Lower leg skin (tissue), 4 donors: Measurements from ENCODE around the gene DYRK3. TPM values are rescaled to one million over a fixed set of nuclear protein-coding genes. Genes with fewer than 3 reads are reported as not detected.

Experiments used
- DNase-seq, 2 donors: peaks; one replicate each; pipeline ENCODE4 v3.0.0-alpha.2; 2019; ENCODE audit warnings: low spot score in 2 of 2
- H3K4me3 ChIP-seq: fragments of 200-600 bp; sonication (generic); 2 replicates; pipeline ENCODE4 v1.5.1; 2017; ENCODE audit warnings: mild to moderate bottlenecking, low read depth; ENCODE audit not compliant: poor library complexity, severe bottlenecking
- POLR2A ChIP-seq, 2 donors: fragments of 450-650 bp; IDR thresholded peaks; one replicate each; pipeline ENCODE4 v1.6.1; 2016 to 2017; ENCODE audit warnings: antibody characterized with exemption in 2 of 2, mild to moderate bottlenecking in 1 of 2, moderate library complexity in 1 of 2
- WGBS, 2 donors: methylation state at CpG; one replicate each; pipeline ENCODE4 v1.1.5; 2018; 5-methylcytosine and 5-hydroxymethylcytosine counted together
- intact Hi-C: fragments of 100-400 bp; cut with DNase I; formaldehyde crosslinking; loops from one replicate; pipeline ENCODE4 v1.15.0; 2023; ENCODE audit warnings: low total_unique reads
- total RNA-seq, 4 donors: library from RNA; depleted of rRNA; stranded (reverse); fragments of >200 nt; gene quantifications; one replicate each; pipeline ENCODE4 v1.1.0, GENCODE V29; 2016
- TF ChIP-seq, protein P1 (sequence below), 3 donors: fragments of 450-650 bp; IDR thresholded peaks; one replicate each; pipeline ENCODE4 v1.5.1; 2016; ENCODE audit warnings: antibody characterized with exemption in 3 of 3, mild to moderate bottlenecking in 3 of 3, moderate library complexity in 2 of 3

DYRK3 gene
- total RNA-seq, 4 donors from 2014 or later = 1.4 to 4.7 (median 3.2) TPM

DNA sequence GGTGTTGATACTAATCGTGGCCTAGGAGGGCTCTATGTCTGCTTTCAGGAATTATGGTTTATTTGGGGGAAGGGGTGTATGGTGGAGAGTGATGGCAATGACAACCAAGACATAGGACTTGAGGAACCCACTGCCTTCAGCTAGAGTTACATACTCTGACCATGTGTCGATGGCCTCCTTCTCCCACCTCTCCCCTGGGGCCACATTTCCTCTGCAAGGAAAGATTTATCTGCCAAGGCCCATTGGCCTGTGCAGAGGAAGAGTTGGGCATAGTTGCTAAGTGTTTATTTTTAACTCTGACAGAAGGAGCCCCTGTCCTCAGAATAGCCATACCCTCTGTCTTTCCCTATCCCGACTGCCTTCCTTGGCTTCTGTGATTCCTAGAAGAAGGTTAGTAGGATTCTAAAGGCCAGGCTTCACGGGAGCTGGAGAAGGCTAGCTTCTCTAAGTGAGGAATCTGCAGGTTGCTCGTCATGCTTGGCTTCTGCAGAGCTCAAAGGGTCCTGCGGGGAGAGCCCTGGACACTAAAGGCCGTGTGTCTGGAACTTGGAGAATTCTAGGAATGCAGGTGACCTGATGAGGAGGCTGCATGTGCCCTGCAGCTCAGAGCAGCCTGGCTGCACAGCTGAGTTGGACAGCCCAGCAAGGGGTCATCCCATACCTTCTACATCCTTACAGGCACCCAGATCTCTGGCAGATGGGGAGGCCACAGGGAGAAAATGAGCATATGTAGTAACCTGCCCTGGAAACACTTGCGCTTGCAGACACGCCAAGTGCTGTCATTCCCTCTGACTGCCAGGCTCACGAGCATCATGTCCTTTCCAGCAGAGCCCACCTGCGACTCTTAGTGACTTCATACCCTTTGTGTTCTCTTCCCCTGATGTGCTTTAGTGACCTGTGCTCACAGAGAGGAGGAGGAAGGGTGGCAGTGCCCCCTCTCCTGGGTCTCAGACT, 59.1 kb downstream of the DYRK3 start:
- WGBS, 2 donors = 70 to 72% methylated on average over 11 of the region's 11 CpGs
- H3K4me3 ChIP-seq = no peak overlapping the region
- DNase-seq = no peak
- TF ChIP-seq, protein P1, sequence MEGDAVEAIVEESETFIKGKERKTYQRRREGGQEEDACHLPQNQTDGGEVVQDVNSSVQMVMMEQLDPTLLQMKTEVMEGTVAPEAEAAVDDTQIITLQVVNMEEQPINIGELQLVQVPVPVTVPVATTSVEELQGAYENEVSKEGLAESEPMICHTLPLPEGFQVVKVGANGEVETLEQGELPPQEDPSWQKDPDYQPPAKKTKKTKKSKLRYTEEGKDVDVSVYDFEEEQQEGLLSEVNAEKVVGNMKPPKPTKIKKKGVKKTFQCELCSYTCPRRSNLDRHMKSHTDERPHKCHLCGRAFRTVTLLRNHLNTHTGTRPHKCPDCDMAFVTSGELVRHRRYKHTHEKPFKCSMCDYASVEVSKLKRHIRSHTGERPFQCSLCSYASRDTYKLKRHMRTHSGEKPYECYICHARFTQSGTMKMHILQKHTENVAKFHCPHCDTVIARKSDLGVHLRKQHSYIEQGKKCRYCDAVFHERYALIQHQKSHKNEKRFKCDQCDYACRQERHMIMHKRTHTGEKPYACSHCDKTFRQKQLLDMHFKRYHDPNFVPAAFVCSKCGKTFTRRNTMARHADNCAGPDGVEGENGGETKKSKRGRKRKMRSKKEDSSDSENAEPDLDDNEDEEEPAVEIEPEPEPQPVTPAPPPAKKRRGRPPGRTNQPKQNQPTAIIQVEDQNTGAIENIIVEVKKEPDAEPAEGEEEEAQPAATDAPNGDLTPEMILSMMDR (IDR thresholded peaks at IDR 0.05) = no peak
- no peak for TF ChIP-seq POLR2A (IDR thresholded peaks at IDR 0.05)
- intact Hi-C loops = no loop called here

DNA sequence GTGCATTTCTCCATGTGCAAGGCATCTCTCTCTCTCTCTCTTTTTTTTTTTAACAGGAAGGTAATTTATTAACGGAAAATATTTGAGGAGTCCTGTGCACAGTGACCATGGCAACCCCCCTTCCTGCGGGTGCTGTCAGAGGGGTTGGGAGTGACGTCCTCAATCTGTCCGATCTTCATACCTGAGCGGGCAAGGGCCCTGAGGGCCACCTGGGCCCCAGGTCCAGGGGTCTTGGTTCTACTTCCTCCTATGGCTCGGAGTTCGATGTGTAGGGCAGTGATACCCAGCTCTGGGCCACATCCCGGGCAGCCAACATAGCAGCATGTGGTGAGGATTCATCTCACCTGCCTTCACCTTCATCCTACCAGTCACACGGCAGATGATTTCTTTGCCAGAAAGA, 60.4 kb downstream of the DYRK3 start:
- WGBS, 2 donors = 79 to 80% methylated on average over 9 of the region's 9 CpGs
- DNase-seq = no peak
- intact Hi-C loops = no loop called here
- TF ChIP-seq, protein P1 (IDR thresholded peaks at IDR 0.05) = no peak
- TF ChIP-seq POLR2A (IDR thresholded peaks at IDR 0.05) = no peak
- H3K4me3 ChIP-seq = no peak overlapping the region

DNA sequence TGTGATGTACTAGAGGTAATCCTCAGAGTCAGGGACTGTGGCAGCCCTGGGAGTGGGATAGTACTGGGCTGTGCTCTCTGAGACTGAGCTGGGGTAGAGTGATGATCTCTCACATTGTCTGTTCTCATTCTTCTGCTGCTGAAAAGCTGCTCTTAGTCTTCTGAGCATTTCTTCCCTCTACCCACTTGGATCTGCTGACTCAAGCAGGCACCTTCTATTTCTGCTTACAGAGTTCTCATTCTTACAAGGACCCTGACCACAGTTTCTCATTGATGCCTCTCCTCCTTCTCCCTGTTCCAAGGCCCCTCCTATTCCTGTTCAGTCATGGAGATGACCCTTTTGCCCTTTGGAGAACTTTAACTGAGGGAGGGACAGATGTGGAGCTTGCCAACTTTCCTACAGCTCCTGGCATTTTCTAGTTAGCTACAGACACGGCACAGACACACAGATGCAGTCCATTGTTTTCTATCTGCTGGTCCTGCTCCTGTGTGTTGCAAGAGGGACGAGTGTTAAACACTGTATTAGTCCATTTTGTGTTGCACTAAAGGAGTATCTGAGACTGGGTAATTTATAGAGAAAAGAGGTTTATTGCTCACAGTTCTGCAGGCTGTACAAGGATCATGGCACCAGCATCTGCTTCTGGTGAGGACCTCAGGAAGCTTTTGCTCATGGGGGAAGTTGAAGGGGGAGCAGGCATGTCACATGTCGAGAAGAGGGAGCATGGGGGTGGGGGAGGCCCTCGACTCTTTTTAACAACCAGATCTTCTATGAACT, 61.7 kb downstream of the DYRK3 start:
- TF ChIP-seq POLR2A (IDR thresholded peaks at IDR 0.05) = no peak
- TF ChIP-seq, protein P1 (IDR thresholded peaks at IDR 0.05) = no peak
- intact Hi-C loops = no loop called here
- 54 to 66% methylated on average over 4 of the region's 4 CpGs for WGBS, 2 donors
- DNase-seq = no peak
- H3K4me3 ChIP-seq = no peak overlapping the region

DNA sequence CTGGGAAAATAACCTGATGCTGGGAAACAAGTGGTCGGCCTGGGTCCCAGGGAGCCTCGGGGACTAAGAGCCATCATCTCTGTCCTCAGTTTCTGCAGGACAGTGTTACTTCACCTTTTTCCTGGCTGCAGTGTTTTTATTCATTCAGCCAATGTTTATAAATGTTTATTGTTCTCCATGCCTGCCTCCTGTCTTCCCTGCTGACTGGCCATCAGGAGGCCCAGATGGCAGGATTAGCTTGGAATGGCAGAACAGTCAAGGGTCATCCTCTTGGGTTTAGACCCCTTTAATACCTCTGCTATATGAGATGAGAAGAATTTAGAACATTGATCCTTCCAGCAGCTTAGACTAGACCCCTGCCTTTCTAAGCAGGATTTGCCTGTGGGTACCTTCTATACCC, 62.7 kb downstream of the DYRK3 start:
- no peak overlapping the region for H3K4me3 ChIP-seq
- WGBS, 2 donors = 88 to 95% methylated on average over 2 of the region's 2 CpGs
- TF ChIP-seq, protein P1 (IDR thresholded peaks at IDR 0.05) = no peak
- no peak for TF ChIP-seq POLR2A (IDR thresholded peaks at IDR 0.05)
- intact Hi-C loops = no loop called here
- DNase-seq = no peak

Other genes with a start within 250 kb of the DYRK3 start
- gene IKBKE, start 165.1 kb upstream of the DYRK3 start, total RNA-seq = 10 to 100 TPM in 3 of 4 donors, 1 to 10 TPM in 1; 6.1 to 21.4 (median 12.2) TPM
- gene RASSF5, start 128.0 kb upstream of the DYRK3 start, total RNA-seq = 100 to 1,000 TPM in 1 of 4 donors, 10 to 100 TPM in 3; 81.3 to 102 (median 86.1) TPM
- 10 to 100 TPM; 39.7 to 57.3 (median 53.1) TPM for gene EIF2D, start 23.1 kb upstream of the DYRK3 start, total RNA-seq
- gene MAPKAPK2, start 49.4 kb downstream of the DYRK3 start, total RNA-seq = 10 to 100 TPM; 40.0 to 62.4 (median 52.4) TPM
- not detected for gene IL19, start 135.2 kb downstream of the DYRK3 start, total RNA-seq
- gene IL10, start 137.0 kb downstream of the DYRK3 start, total RNA-seq = under 1 TPM in 2 of 4 donors, not detected in 2; 0.32 to 0.72 TPM
- not detected for gene IL20, start 230.1 kb downstream of the DYRK3 start, total RNA-seq